Stimulated activated naive CD8-positive, alpha-beta T cell treated with anti-CD3 and anti-CD28 coated beads, Interleukin-15, amount 100 ng/mL, for 72 hours (primary cell): ENCODE data around the gene ZMAT5.

ENCODE experiments used
- ATAC-seq: fragments of 150-1000 bp; cut with Tn5 transposase; 2 replicates; pipeline ENCODE4 v1.10.0; 2021; ENCODE audit warnings: mild to moderate bottlenecking, moderate library complexity
- DNase-seq, 2 donors: peaks; one replicate each; pipeline ENCODE4 v3.0.0; 2021 to 2022
- H3K27ac Mint-ChIP-seq, 2 donors: one replicate each; pipeline ENCODE4 v1.8.0; 2022; ENCODE audit warnings: mild to moderate bottlenecking in 2 of 2, mixed read lengths in 2 of 2, moderate library complexity in 2 of 2
- H3K27me3 Mint-ChIP-seq: one replicate; pipeline ENCODE4 v1.8.0; 2022; ENCODE audit warnings: mixed read lengths
- H3K4me1 Mint-ChIP-seq: one replicate; pipeline ENCODE4 v1.8.0; 2022; ENCODE audit warnings: mild to moderate bottlenecking, mixed read lengths
- H3K4me3 Mint-ChIP-seq, 2 donors: one replicate each; pipeline ENCODE4 v1.8.0; 2022; ENCODE audit warnings: mild to moderate bottlenecking in 2 of 2, mixed read lengths in 2 of 2, moderate library complexity in 1 of 2
- H3K9me3 Mint-ChIP-seq, 2 donors: one replicate each; pipeline ENCODE4 v1.8.0; 2022; ENCODE audit warnings: mixed read lengths in 2 of 2

Gene ZMAT5

GRCh38 chr22:29701155-29701999 lies 65.4 kb downstream of the ZMAT5 start:
- ATAC-seq (peak; percentile 61), DNase-seq (no peak)
- Mint-ChIP-seq H3K4me3 (no peak overlapping the region), H3K4me1 (peaks cover 20% of the 10 kb centered on the region), H3K9me3 (no peaks in the 10 kb centered on the region), H3K27ac (peak overlapping the region in 1 of 2 donors; percentile 77), H3K27me3 (peaks cover 24% of the 10 kb centered on the region)

DNA sequence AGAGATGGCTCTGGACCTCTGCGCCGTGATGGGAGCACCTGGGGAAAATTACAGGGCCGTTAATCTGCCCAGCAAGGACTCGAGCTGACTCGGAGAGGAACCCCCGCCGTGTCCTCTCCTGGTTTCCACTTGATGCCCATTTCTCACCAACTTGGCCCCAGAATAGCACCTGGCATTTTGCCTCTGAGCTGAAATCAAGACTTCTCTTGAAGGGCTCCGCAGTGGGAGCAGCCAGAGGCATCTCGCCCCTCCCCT lies 66.0 kb downstream of the ZMAT5 start:
- H3K4me3 Mint-ChIP-seq: no peak overlapping the region
- peak overlapping the region in 1 of 2 donors; percentile 77 for H3K27ac Mint-ChIP-seq
- H3K4me1 Mint-ChIP-seq: peaks cover 20% of the 10 kb centered on the region
- H3K9me3 Mint-ChIP-seq: no peaks in the 10 kb centered on the region
- H3K27me3 Mint-ChIP-seq: peaks cover 24% of the 10 kb centered on the region
- no peak for DNase-seq
- no peak for ATAC-seq

- no peak for ATAC-seq
- Mint-ChIP-seq H3K27me3 (peaks cover 24% of the 10 kb centered on the region), H3K4me1 (peaks cover 20% of the 10 kb centered on the region), H3K9me3 (no peaks in the 10 kb centered on the region), H3K27ac (no peak overlapping the region), H3K4me3 (no peak overlapping the region)
- DNase-seq: no peak
These were observed 66.5 kb downstream of the ZMAT5 start for GRCh38 chr22:29700206-29700899.

- Mint-ChIP-seq H3K27ac (no peak overlapping the region), H3K4me3 (no peak overlapping the region)
- no peak for ATAC-seq
These were observed 68.8 kb downstream of the ZMAT5 start for GRCh38 chr22:29697853-29698598.

DNA sequence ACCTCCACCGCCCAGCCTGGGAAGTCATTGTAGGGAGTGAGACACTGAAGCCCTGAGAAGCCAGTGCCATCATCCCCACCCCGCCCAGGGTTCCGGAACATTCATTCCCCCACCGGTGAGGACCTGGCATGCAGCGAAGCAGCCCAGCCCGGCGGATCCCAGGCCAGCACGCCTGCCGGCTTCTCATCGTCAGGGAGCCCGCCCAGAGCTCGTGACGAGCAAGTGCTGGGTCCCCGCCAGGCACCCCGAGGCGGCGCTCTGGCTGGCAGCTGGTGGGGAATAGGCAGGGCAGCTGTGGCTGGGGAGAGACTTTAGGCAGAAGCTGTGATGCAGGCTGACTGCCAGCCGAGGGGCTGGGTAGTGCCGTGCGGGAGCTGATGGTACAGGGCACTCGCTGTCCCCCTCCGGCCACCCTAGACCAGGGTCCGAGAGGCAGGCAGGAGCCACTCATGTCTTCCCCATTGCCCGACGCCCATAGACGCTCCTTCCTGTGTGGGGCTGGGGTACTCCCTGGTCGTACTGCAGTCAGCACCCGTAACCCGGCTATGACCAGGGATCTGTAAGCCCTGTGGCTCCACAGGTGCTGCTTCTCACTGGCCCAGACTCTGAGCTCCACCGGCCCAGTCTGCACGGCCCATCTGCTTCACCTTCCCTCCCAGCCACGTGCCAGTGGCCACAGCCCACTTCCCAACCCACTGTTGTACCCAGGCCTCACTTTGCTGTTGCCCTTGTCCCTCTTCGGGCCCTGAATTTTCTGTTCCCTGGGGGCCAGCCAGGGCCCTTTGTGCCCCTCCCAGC lies 71.5 kb downstream of the ZMAT5 start:
- Mint-ChIP-seq H3K4me1 (peaks cover 1% of the 10 kb centered on the region), H3K4me3 (no peak overlapping the region), H3K9me3 (no peaks in the 10 kb centered on the region), H3K27ac (no peak overlapping the region), H3K27me3 (no peaks in the 10 kb centered on the region)
- DNase-seq: no peak
- no peak for ATAC-seq

More at GRCh38 chr22:29697853-29698598, 68.8 kb downstream of the ZMAT5 start:
- no peak for DNase-seq
- H3K4me1 Mint-ChIP-seq: peaks cover 20% of the 10 kb centered on the region
- peaks cover 14% of the 10 kb centered on the region for H3K27me3 Mint-ChIP-seq
- H3K9me3 Mint-ChIP-seq: no peaks in the 10 kb centered on the region

GRCh38 chr22:29693671-29694070 lies 73.1 kb downstream of the ZMAT5 start:
- ATAC-seq (no peak), DNase-seq (no peak)
- Mint-ChIP-seq H3K9me3 (no peaks in the 10 kb centered on the region), H3K4me1 (no peaks in the 10 kb centered on the region), H3K27me3 (no peaks in the 10 kb centered on the region), H3K4me3 (no peak overlapping the region), H3K27ac (no peak overlapping the region)

GRCh38 chr22:29693161-29693560 lies 73.6 kb downstream of the ZMAT5 start:
- ATAC-seq: no peak
- Mint-ChIP-seq H3K4me3 (no peak overlapping the region), H3K9me3 (no peaks in the 10 kb centered on the region), H3K27ac (no peak overlapping the region), H3K4me1 (no peaks in the 10 kb centered on the region), H3K27me3 (no peaks in the 10 kb centered on the region)
- DNase-seq: no peak

- Mint-ChIP-seq H3K4me3 (no peak overlapping the region), H3K4me1 (no peaks in the 10 kb centered on the region), H3K27me3 (no peaks in the 10 kb centered on the region), H3K9me3 (no peaks in the 10 kb centered on the region), H3K27ac (peak overlapping the region in 1 of 2 donors; percentile 27)
- ATAC-seq: no peak
- no peak for DNase-seq
These were observed 74.5 kb downstream of the ZMAT5 start for GRCh38 chr22:29692327-29692640.

DNA sequence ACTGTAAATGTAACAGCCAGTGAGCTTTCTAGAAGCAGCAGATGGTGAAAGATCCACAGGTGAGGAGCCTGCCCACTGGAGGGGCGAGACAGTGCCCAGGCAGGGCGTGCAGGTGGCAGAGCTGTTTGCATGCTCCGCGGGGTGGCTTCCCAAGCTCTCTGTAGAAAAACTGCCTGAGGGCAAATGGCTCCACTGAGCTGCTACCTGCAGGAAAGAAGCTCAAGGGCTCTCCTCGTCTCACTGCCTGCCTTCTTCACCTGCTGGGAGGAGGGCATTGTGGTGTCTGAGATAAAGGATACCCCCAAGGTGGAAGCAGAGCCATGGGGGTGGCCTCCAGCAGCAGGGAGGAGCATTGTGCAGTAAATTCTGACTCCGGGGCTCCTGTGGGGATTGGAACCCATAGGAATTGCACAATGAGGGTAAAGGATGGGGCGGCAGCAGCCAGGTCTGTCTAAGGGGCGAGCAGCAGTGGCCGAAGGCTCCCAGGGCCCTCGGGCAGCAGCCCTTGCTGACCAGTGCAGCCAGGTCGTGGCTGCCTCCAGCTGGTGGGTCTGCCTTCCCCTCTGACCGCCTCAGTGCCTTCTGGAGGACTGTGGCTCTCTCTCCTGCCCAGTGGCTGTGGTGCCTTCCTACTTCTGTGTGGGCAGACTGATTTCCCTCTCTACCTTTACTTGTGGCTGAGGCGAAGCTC lies 75.0 kb downstream of the ZMAT5 start:
- ATAC-seq (no peak), DNase-seq (no peak)
- no peaks in the 10 kb centered on the region for H3K9me3 Mint-ChIP-seq
- H3K4me3 Mint-ChIP-seq: no peak overlapping the region
- H3K27me3 Mint-ChIP-seq: no peaks in the 10 kb centered on the region
- H3K4me1 Mint-ChIP-seq: no peaks in the 10 kb centered on the region
- H3K27ac Mint-ChIP-seq: peak overlapping the region in 1 of 2 donors; percentile 2

- no peak overlapping the region for H3K4me3 Mint-ChIP-seq
- no peaks in the 10 kb centered on the region for H3K27me3 Mint-ChIP-seq
- DNase-seq (no peak), ATAC-seq (no peak)
- peak overlapping the region in 1 of 2 donors; percentile 22 for H3K27ac Mint-ChIP-seq
- H3K9me3 Mint-ChIP-seq: no peaks in the 10 kb centered on the region
- no peaks in the 10 kb centered on the region for H3K4me1 Mint-ChIP-seq
These were observed 76.3 kb downstream of the ZMAT5 start for GRCh38 chr22:29690476-29690875.

DNA sequence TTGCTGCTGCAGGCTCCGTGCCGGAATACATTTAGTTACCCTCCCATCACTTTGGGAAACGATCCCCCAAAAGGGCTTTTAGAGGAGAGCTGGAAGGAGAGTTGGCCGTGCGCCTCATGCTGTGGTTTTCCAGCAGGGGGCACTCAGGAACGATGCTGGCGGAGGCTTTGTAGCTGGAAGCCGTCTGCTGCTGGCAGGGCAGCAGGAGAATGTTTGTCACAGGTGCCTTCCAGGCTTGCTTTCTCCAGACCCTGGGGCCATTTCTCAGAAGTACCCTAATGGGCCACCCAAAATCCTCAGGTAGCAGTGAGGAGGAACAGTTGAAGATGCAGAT lies 77.0 kb downstream of the ZMAT5 start:
- H3K9me3 Mint-ChIP-seq: no peaks in the 10 kb centered on the region
- ATAC-seq (no peak), DNase-seq (peak in 1 of 2 donors; percentile 20)
- no peaks in the 10 kb centered on the region for H3K27me3 Mint-ChIP-seq
- no peak overlapping the region for H3K4me3 Mint-ChIP-seq
- H3K4me1 Mint-ChIP-seq: no peaks in the 10 kb centered on the region
- H3K27ac Mint-ChIP-seq: no peak overlapping the region

DNA sequence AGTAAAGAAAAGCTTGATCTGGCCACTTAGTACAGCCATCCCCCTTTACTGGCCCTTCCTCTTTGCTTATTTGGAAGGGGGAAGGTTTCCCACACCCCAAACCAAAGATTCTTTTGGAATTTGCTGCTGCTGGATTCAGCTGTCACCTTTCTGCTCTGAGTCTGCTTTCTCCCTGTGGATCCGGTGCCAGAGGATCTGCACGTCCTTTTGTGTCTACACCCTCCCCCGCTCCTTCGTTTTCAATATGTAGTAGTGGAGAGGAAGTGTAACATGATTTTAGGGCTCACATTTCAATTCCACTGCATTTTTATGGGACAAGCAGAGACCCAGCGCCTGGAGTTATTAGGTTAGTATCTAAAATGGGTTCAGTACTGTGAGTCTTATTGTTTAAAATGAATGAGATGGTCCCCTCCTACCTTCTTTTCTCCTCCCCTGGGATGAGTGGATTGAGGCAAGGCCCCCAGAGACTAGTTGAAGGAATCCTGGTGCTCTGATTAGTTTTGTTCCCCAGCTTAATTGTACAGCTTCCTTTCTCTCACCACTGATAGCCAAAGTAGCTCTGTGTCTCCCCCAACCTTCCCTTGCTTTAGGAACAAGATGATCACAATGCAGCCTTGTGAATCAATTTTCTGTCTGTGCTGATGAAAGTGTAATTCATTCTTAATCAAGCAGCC lies 77.5 kb downstream of the ZMAT5 start:
- Mint-ChIP-seq H3K9me3 (no peaks in the 10 kb centered on the region), H3K27ac (no peak overlapping the region), H3K4me1 (no peaks in the 10 kb centered on the region), H3K4me3 (no peak overlapping the region), H3K27me3 (no peaks in the 10 kb centered on the region)
- DNase-seq (no peak), ATAC-seq (no peak)

- Mint-ChIP-seq H3K9me3 (no peaks in the 10 kb centered on the region), H3K27ac (no peak overlapping the region), H3K4me1 (no peaks in the 10 kb centered on the region), H3K27me3 (no peaks in the 10 kb centered on the region), H3K4me3 (no peak overlapping the region)
- ATAC-seq: no peak
- no peak for DNase-seq
These were observed 82.6 kb downstream of the ZMAT5 start for GRCh38 chr22:29684244-29684643.

- H3K9me3 Mint-ChIP-seq: no peaks in the 10 kb centered on the region
- no peaks in the 10 kb centered on the region for H3K4me1 Mint-ChIP-seq
- no peak overlapping the region for H3K4me3 Mint-ChIP-seq
- no peak overlapping the region for H3K27ac Mint-ChIP-seq
- ATAC-seq: no peak
- H3K27me3 Mint-ChIP-seq: no peaks in the 10 kb centered on the region
- DNase-seq: no peak
These were observed 83.3 kb downstream of the ZMAT5 start for GRCh38 chr22:29683536-29683935.
